ENCODE measurements around the gene ZNF787.
"Not testable (repeated sequence)": the region's sequence is repeated elsewhere in the genome, so short reads cannot be mapped to it uniquely, and the experiment has no call there.

Gene ZNF787

DNA sequence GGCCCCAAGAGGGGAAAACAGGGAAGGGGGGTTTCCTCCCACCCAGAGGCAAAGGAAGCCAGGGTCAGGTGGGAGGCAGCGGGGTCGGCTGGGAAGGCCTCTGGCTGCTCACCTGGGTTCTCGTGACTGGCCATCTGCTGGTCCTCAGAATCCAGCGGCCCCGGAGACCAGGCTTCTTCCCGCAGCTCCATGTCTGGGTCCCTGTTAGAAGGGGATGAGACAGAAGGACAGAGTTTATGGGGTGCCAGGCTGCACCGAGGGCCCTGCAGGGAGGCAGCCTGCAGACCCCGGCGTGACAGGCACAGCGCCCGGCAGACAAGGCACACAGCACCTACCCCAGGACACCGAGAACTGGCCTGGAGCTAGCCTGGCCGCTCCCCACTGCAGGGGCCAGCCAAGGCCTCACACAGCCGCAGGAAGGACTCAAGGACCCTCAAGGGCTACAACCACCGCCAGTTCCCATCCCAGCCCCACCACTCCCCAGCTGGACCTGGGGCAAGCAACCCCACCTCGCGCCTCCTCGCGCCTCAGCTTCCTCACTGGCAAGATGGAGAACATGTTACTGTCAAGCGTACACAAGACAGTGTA, 18.0 kb downstream of the ZNF787 start:
- TF ChIP-seq CTBP1 (IDR thresholded peaks at IDR 0.05; ENCODE audit: borderline replicate concordance): no peak
- TF ChIP-seq, protein P1, sequence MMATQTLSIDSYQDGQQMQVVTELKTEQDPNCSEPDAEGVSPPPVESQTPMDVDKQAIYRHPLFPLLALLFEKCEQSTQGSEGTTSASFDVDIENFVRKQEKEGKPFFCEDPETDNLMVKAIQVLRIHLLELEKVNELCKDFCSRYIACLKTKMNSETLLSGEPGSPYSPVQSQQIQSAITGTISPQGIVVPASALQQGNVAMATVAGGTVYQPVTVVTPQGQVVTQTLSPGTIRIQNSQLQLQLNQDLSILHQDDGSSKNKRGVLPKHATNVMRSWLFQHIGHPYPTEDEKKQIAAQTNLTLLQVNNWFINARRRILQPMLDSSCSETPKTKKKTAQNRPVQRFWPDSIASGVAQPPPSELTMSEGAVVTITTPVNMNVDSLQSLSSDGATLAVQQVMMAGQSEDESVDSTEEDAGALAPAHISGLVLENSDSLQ (IDR thresholded peaks at IDR 0.05): no peak
- no peak for TF ChIP-seq ZNF384 (IDR thresholded peaks at IDR 0.05)
- TF ChIP-seq L3MBTL2 (conservative IDR thresholded peaks at IDR 0.05): no peak
- no peak for TF ChIP-seq SUZ12 (IDR thresholded peaks at IDR 0.05)
- no peak for TF ChIP-seq BHLHE40 (IDR thresholded peaks at IDR 0.05; ENCODE audit: borderline replicate concordance)
- no peak for TF ChIP-seq ELF4 (IDR thresholded peaks at IDR 0.05)
- TF ChIP-seq FOXK2 (IDR thresholded peaks at IDR 0.05): no peak
- ChIA-PET CTCF (no interaction called here), POLR2A (no interaction called here)
- DNase-seq (ENCODE audit: extremely low spot score): no peak

DNA sequence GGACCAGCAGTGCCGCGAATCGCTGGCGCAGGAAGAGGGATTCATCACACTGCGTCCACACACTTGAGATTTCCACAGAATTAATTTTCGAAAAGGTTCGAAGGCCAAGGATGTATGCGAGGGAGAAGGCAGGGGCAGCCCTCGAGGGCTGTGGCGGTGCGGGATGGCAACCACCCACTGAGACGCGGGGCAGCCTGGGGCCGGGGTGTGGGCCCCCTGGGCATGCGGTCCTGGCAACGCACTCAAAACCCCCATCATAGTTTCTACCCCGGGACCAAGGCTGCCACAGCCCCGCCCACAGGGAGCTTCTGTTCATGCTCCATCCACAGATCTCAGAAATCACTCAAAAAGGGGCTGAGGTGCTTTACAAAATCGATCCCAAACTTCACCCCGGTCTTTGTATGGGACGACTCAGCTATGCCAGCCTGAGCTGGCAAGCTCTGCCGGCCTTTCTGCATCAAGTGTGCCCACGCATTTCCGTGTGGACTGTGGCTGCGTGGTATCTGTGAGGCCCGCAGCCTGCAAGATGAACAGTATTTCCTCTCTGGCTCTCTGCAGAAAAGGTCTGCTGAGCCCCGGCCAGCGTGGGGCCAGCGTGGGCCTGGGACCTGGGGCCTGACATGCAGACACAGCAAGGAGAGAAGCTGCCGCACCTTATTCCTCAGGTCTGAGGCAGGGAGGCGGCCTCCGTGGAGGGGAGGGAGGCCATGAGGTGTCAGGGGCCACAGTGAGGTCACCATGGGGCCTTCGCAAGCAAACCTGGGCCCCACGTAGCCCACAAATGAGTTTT, 19.2 kb downstream of the ZNF787 start:
- TF ChIP-seq CTBP1 (IDR thresholded peaks at IDR 0.05; ENCODE audit: borderline replicate concordance): no peak
- TF ChIP-seq LEF1 (IDR thresholded peaks at IDR 0.05; ENCODE audit: borderline replicate concordance): no peak
- TF ChIP-seq FOXK2 (IDR thresholded peaks at IDR 0.05): no peak
- TF ChIP-seq TARDBP (IDR thresholded peaks at IDR 0.05): no peak
- no peak for TF ChIP-seq SP1 (IDR thresholded peaks at IDR 0.05)
- no peak for TF ChIP-seq BHLHE40 (IDR thresholded peaks at IDR 0.05; ENCODE audit: borderline replicate concordance)
- TF ChIP-seq ELF4 (IDR thresholded peaks at IDR 0.05): no peak
- no peak for TF ChIP-seq SUZ12 (IDR thresholded peaks at IDR 0.05)
- no peak for TF ChIP-seq FOXM1 (IDR thresholded peaks at IDR 0.05; ENCODE audit: borderline replicate concordance)
- TF ChIP-seq NFRKB (IDR thresholded peaks at IDR 0.05): no peak
- no peak for TF ChIP-seq L3MBTL2 (conservative IDR thresholded peaks at IDR 0.05)
- TF ChIP-seq FOXA1 (IDR thresholded peaks at IDR 0.05): no peak
- TF ChIP-seq HDGF (IDR thresholded peaks at IDR 0.05; ENCODE audit: borderline replicate concordance): no peak
- TF ChIP-seq, protein P1 (IDR thresholded peaks at IDR 0.05): no peak
- TF ChIP-seq ZNF384 (IDR thresholded peaks at IDR 0.05): no peak
- no peak for TF ChIP-seq ARNT (IDR thresholded peaks at IDR 0.05)
- ChIA-PET POLR2A (no interaction called here), CTCF (interaction anchor here (1.0 kb wide), 1 partner anchor 11 kb away, joined by 3 read pairs; no protein-coding TSS in a partner anchor)
- no peak for DNase-seq (ENCODE audit: extremely low spot score)

DNA sequence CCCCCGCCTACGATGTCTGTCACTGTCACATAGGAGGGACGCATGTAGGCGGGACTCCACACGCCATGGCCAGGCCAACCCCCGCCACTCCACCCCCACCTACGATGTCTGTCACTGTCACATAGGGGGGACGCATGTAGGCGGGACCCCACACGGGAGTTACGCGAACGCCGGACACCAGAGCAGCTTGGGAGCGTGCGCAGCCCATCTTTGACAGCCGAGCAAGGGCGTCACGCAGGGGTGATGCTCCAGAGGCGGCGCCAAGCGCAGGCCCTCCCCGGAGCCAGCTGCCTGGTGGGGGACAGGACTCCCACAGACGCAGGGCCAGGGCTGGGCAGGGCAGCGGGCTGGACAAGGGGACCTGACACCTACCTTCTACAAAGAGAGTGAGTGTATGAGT, 20.0 kb downstream of the ZNF787 start:
- no peak for TF ChIP-seq HDGF (IDR thresholded peaks at IDR 0.05; ENCODE audit: borderline replicate concordance)
- CTCF ChIA-PET: no interaction called here
- DNase-seq (ENCODE audit: extremely low spot score): no peak
- POLR2A ChIA-PET: no interaction called here

DNA sequence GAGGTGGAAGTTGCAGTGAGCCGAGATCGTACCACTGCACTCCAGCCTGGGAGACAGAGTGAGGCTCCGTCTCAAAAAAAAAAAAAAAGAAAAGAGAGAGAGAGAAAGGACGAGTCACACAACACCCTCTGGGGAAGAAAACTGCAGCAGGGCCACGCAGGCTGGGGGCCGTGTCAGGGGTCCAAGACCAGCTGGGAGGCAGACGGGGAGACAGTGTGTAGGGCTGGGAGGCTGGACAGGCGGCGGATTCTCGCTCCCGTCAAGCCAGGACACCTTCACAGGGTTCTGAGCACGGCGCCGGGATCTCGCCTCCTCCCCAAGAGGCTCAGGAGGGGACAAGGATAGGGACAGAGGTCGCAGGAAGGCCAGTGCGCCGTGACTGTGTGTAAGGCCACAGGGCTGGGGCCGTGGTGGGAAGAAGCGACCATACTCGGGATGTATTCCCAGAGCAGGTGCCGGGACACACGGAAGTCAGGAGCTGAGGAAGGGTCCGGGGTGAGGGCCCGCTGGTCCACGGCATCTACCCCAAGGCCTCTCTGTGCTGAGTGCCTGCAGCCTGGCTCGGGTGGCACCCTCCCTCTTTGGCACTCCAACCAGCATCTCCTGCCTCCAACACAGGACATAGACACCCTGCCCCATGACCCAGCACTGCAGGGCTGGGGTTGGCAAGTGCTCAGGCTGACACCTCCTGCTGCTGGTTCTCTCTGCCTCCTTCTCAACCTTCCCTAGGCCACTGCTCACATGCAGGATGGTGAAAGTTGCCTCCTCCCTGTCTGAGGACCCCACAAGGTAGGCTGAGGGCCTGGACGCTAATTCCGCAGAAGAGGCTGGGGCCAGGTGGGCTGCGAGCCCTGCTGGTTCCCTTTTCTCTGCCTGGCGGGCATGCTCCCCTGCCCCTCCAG, 21.2 kb downstream of the ZNF787 start:
- DNase-seq (ENCODE audit: extremely low spot score): no peak
- CTCF ChIA-PET: no interaction called here
- POLR2A ChIA-PET: no interaction called here
- TF ChIP-seq SUZ12 (IDR thresholded peaks at IDR 0.05) (no peak), FOXK2 (IDR thresholded peaks at IDR 0.05) (no peak), ELF4 (IDR thresholded peaks at IDR 0.05) (no peak), NFRKB (IDR thresholded peaks at IDR 0.05) (no peak), ARNT (IDR thresholded peaks at IDR 0.05) (no peak), FOXM1 (IDR thresholded peaks at IDR 0.05; ENCODE audit: borderline replicate concordance) (no peak), BHLHE40 (IDR thresholded peaks at IDR 0.05; ENCODE audit: borderline replicate concordance) (no peak), SP1 (IDR thresholded peaks at IDR 0.05) (no peak)

DNA sequence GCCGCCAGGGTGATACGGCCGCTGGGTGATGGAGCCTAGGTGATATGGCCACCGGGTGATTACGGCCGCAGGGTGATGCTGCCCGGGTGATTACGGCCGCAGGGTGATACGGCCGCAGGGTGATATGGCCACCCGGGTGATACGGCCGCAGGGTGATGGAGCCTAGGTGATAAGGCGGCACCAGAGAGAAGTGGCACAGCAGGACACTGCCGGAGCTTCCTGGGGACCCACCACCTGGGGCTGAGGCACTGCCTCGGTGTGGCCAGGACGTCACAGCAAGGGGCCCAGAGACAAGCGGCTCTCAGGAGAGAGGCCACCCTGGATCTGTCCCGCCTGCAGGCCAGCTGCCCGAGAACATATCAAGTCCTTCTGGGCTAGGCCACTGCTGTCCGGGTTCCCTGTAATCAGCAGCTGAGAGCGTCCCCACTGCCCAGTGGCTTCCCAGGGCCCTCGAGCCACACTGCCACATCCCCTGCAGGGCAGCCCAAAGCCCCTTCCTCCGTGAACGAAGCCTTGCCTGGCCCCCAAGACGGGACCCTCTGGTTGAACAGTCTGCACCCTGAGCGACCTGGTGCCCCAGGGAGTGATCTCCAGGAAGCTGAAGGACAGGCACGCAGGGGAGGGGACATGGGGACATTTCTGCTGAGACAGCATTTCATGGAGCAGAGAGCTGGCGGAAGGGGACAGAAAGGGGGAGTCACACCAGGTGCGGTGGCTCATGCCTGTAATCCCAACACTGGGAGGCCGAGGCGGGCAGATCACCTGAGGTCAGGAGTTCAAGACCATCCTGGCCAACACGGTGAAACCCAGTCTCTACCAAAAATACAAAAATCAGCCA, 22.1 kb downstream of the ZNF787 start:
- ChIA-PET CTCF (no interaction called here), POLR2A (no interaction called here)
- no peak for DNase-seq (ENCODE audit: extremely low spot score)
- no peak for TF ChIP-seq TARDBP (IDR thresholded peaks at IDR 0.05)

DNA sequence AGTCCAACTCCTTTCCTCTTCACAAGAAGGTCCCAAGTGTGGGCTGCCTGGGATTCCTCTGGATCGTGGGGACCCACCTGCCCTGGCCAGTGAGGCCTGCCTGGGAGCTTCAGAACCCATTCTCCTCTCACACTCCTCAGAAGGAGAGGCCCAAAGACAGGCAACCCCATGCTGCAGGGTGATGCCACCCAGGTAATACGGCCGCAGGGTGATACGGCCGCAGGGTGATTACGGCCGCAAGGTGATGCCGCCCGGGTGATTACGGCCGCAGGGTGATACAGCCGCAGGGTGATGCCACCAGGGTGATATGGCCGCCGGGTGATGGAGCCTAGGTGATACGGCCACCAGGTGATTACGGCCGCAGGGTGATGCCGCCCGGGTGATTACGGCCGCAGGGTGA, 22.9 kb downstream of the ZNF787 start:
- DNase-seq (ENCODE audit: extremely low spot score); POLR2A ChIA-PET; CTCF ChIA-PET: not testable (repeated sequence)

DNA sequence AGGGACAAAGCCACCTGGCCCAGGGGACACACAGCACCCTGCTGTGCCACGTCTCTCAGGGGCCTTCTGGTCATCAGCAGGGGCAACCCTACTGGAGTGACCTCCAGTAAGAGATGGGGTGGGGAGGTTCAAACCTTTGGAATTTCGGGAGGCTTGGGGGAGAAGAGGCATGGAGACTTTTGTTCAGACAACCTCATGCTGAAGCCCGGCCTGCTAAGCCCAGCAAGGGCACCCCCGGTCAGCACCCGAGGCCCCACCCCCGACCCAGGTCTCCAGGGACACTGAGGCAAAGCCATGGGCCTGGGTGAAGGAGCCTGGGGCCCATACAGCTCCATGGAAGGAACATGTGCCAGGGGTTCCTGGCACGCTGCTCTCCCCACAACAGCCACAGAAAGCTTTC, 23.3 kb downstream of the ZNF787 start:
- POLR2A ChIA-PET: no interaction called here
- TF ChIP-seq ZNF384 (IDR thresholded peaks at IDR 0.05) (no peak), LEF1 (IDR thresholded peaks at IDR 0.05; ENCODE audit: borderline replicate concordance) (no peak), NFRKB (IDR thresholded peaks at IDR 0.05) (no peak), ELF4 (IDR thresholded peaks at IDR 0.05) (no peak), FOXK2 (IDR thresholded peaks at IDR 0.05) (no peak), SP1 (IDR thresholded peaks at IDR 0.05) (no peak)
- DNase-seq (ENCODE audit: extremely low spot score): no peak
- CTCF ChIA-PET: no interaction called here
